Sigmoid colon (tissue), 4 donors: Measurements from ENCODE around the gene DDX60.

Experiments
- POLR2A ChIP-seq, 2 donors: fragments of 450-650 bp; IDR thresholded peaks; one replicate each; pipeline ENCODE4 v1.6.1; 2016; ENCODE audit warnings: antibody characterized with exemption in 2 of 2, mild to moderate bottlenecking in 2 of 2, moderate library complexity in 2 of 2
- POLR2AphosphoS5 ChIP-seq, 4 donors: sonication (generic); formaldehyde crosslinking; IDR thresholded peaks; one replicate each; pipeline ENCODE4 v1.6.1; 2017; ENCODE audit warnings: antibody characterized with exemption in 4 of 4
- TF ChIP-seq, protein P1 (sequence below), 4 experiments: fragments of 450-650 bp in 3 of 4; fragments of 200-600 bp in 1 of 4; IDR thresholded peaks; one replicate each; pipeline ENCODE4 v1.5.1; 2016 to 2019; ENCODE audit warnings: antibody characterized with exemption in 4 of 4, mild to moderate bottlenecking in 3 of 4, moderate library complexity in 2 of 4

GRCh38 chr4:168183717-168184571 lies 134.6 kb downstream of the DDX60 start:
- TF ChIP-seq POLR2AphosphoS5 (IDR thresholded peaks at IDR 0.05) (no peak), POLR2A (IDR thresholded peaks at IDR 0.05) (no peak)
- TF ChIP-seq, protein P1, sequence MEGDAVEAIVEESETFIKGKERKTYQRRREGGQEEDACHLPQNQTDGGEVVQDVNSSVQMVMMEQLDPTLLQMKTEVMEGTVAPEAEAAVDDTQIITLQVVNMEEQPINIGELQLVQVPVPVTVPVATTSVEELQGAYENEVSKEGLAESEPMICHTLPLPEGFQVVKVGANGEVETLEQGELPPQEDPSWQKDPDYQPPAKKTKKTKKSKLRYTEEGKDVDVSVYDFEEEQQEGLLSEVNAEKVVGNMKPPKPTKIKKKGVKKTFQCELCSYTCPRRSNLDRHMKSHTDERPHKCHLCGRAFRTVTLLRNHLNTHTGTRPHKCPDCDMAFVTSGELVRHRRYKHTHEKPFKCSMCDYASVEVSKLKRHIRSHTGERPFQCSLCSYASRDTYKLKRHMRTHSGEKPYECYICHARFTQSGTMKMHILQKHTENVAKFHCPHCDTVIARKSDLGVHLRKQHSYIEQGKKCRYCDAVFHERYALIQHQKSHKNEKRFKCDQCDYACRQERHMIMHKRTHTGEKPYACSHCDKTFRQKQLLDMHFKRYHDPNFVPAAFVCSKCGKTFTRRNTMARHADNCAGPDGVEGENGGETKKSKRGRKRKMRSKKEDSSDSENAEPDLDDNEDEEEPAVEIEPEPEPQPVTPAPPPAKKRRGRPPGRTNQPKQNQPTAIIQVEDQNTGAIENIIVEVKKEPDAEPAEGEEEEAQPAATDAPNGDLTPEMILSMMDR (IDR thresholded peaks at IDR 0.05): peak in 2 of 4 experiments; percentile 31 to 42
